ENCODE data around the gene TMOD2. TPM values are rescaled to one million over a fixed set of nuclear protein-coding genes. Genes with fewer than 3 reads are reported as not detected.

The TMOD2 gene
- total RNA-seq, 1 experiment from 2014 or later: 3.6 TPM

DNA sequence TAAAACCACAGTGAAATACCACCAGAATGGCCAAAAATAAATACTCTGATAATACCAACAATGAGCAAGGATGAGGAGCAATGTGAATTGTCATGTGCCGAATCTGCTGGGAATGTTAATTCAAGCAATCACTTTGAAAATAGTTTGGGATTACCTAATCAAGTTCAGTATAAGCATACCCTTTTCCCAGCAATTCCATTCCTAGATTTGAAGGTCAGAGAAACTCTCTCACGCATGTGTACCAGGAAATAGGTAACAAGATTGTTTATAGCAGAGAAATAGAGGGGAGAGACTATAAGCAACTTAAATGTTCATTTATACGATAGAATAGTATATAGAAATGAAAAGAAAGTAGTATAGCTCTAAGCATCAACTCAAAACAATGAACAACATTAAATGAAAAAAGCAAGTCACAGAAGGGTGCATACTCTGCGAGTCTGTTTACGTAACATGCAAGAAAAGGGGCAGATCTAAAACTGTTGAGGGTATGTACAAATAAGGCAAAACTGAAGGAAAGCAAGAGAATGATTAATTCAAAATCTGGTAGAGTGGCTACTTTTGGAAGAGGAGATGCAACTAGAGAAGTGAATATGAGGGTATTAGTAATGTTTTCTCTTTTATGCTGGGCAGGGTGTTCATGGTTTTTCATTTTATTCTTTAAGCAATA lies 105.5 kb downstream of the TMOD2 start (continued):
- no peak for TF ChIP-seq ETV6 (CRISPR knock-in tag; IDR thresholded peaks at IDR 0.05)
- no peak for TF ChIP-seq ZNF396 (CRISPR knock-in tag; IDR thresholded peaks at IDR 0.05; ENCODE audit: borderline replicate concordance)

DNA sequence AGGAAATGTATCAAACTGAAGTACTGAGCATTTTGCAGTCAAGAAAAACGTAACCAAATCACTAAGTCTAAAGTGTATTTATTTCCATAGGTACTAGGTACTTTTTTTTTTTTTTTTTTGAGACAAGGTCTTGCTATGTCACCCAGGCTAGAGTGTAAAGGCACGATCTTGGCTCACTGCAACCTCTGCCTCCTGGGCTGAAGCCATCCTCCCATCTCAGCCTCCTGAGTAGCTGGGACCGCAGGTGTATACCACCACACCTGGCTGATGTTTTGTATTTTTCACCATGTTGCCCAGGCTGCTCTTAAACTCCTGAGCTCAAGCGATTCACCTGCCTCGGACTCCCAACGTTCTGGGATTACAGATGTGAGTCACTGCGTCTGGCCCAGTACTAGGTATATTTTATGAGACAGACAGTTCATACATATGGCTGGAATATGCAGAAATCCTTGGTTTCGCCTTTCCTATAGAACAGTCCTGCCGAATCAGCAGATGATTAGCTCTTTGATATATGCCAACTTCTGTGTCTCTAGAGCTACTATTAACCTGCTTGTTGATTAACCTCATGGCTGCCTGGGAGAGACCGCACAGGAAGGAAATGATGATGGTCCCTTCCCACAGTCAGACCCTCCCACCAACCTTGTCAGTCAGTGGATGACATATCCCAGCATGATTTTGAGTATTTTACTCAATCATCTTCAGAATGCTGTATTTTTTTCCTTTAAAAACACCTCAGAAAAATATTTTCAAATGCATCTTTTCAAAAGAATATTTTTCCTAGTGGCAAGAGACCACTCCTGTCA lies 110.4 kb downstream of the TMOD2 start:
- Mint-ChIP-seq H3K4me1 (peaks cover 38% of the 10 kb centered on the region), H3K27me3 (ENCODE audit: low read depth) (no peaks in the 10 kb centered on the region), H3K9me3 (no peaks in the 10 kb centered on the region), H3K4me3 (no peak overlapping the region), H3K36me3 (peaks cover 9% of the 10 kb centered on the region), H3K27ac (no peak overlapping the region; the same call in 1 of the 2 replicates)
- ATAC-seq: no peak
- TF ChIP-seq, protein P1, sequence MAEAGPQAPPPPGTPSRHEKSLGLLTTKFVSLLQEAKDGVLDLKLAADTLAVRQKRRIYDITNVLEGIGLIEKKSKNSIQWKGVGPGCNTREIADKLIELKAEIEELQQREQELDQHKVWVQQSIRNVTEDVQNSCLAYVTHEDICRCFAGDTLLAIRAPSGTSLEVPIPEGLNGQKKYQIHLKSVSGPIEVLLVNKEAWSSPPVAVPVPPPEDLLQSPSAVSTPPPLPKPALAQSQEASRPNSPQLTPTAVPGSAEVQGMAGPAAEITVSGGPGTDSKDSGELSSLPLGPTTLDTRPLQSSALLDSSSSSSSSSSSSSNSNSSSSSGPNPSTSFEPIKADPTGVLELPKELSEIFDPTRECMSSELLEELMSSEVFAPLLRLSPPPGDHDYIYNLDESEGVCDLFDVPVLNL (CRISPR knock-in tag; IDR thresholded peaks at IDR 0.05; ENCODE audit: borderline replicate concordance, low read depth): no peak
- TF ChIP-seq, protein P2, sequence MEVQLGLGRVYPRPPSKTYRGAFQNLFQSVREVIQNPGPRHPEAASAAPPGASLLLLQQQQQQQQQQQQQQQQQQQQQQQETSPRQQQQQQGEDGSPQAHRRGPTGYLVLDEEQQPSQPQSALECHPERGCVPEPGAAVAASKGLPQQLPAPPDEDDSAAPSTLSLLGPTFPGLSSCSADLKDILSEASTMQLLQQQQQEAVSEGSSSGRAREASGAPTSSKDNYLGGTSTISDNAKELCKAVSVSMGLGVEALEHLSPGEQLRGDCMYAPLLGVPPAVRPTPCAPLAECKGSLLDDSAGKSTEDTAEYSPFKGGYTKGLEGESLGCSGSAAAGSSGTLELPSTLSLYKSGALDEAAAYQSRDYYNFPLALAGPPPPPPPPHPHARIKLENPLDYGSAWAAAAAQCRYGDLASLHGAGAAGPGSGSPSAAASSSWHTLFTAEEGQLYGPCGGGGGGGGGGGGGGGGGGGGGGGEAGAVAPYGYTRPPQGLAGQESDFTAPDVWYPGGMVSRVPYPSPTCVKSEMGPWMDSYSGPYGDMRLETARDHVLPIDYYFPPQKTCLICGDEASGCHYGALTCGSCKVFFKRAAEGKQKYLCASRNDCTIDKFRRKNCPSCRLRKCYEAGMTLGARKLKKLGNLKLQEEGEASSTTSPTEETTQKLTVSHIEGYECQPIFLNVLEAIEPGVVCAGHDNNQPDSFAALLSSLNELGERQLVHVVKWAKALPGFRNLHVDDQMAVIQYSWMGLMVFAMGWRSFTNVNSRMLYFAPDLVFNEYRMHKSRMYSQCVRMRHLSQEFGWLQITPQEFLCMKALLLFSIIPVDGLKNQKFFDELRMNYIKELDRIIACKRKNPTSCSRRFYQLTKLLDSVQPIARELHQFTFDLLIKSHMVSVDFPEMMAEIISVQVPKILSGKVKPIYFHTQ (CRISPR knock-in tag; IDR thresholded peaks at IDR 0.05): no peak
- TF ChIP-seq, protein P3, sequence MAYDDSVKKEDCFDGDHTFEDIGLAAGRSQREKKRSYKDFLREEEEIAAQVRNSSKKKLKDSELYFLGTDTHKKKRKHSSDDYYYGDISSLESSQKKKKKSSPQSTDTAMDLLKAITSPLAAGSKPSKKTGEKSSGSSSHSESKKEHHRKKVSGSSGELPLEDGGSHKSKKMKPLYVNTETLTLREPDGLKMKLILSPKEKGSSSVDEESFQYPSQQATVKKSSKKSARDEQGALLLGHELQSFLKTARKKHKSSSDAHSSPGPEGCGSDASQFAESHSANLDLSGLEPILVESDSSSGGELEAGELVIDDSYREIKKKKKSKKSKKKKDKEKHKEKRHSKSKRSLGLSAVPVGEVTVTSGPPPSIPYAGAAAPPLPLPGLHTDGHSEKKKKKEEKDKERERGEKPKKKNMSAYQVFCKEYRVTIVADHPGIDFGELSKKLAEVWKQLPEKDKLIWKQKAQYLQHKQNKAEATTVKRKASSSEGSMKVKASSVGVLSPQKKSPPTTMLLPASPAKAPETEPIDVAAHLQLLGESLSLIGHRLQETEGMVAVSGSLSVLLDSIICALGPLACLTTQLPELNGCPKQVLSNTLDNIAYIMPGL (CRISPR knock-in tag; IDR thresholded peaks at IDR 0.05): no peak
- no peak for TF ChIP-seq TCF7 (CRISPR knock-in tag; IDR thresholded peaks at IDR 0.05; ENCODE audit: low read depth)
- TF ChIP-seq SMAD4 (CRISPR knock-in tag; IDR thresholded peaks at IDR 0.05): no peak
- TF ChIP-seq, protein P4, sequence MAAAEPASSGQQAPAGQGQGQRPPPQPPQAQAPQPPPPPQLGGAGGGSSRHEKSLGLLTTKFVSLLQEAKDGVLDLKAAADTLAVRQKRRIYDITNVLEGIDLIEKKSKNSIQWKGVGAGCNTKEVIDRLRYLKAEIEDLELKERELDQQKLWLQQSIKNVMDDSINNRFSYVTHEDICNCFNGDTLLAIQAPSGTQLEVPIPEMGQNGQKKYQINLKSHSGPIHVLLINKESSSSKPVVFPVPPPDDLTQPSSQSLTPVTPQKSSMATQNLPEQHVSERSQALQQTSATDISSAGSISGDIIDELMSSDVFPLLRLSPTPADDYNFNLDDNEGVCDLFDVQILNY (CRISPR knock-in tag; IDR thresholded peaks at IDR 0.05): no peak
- no peak for TF ChIP-seq ZBTB21 (CRISPR knock-in tag; IDR thresholded peaks at IDR 0.05; ENCODE audit: borderline replicate concordance)
- TF ChIP-seq ZNF232 (CRISPR knock-in tag; IDR thresholded peaks at IDR 0.05): no peak
- no peak for TF ChIP-seq ZNF396 (CRISPR knock-in tag; IDR thresholded peaks at IDR 0.05; ENCODE audit: borderline replicate concordance)
- TF ChIP-seq ATF1 (CRISPR knock-in tag; IDR thresholded peaks at IDR 0.05): no peak
- no peak for TF ChIP-seq JAZF1 (CRISPR knock-in tag; IDR thresholded peaks at IDR 0.05)
- no peak for TF ChIP-seq NFE2L1 (CRISPR knock-in tag; IDR thresholded peaks at IDR 0.05)
- no peak for TF ChIP-seq ZNF416 (CRISPR knock-in tag; IDR thresholded peaks at IDR 0.05)
- TF ChIP-seq EMX1 (CRISPR knock-in tag; IDR thresholded peaks at IDR 0.05): no peak
- no peak for TF ChIP-seq CBFB (CRISPR knock-in tag; IDR thresholded peaks at IDR 0.05; ENCODE audit: low read depth)
- no peak for TF ChIP-seq GRHL2 (CRISPR knock-in tag; IDR thresholded peaks at IDR 0.05; ENCODE audit: insufficient replicate concordance, severe bottlenecking)
- TF ChIP-seq, protein P5, sequence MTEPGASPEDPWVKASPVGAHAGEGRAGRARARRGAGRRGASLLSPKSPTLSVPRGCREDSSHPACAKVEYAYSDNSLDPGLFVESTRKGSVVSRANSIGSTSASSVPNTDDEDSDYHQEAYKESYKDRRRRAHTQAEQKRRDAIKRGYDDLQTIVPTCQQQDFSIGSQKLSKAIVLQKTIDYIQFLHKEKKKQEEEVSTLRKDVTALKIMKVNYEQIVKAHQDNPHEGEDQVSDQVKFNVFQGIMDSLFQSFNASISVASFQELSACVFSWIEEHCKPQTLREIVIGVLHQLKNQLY (CRISPR knock-in tag; IDR thresholded peaks at IDR 0.05): no peak
- TF ChIP-seq FOXP1 (CRISPR knock-in tag; IDR thresholded peaks at IDR 0.05; ENCODE audit: borderline replicate concordance): no peak
- POLR2A ChIA-PET: no interaction called here
- CTCF ChIA-PET: interaction anchor here (0.7 to 1.7 kb wide), 2 partner anchors 27 to 68 kb away, joined by 3 to 6 read pairs; no protein-coding TSS in a partner anchor
- DNase-seq (ENCODE audit: low spot score): no peak
